PC-3 (cell line): ENCODE results near the gene UQCRC2. TPM values are rescaled to one million over a fixed set of nuclear protein-coding genes. Genes with fewer than 3 reads are reported as not detected.

Source experiments
- ATAC-seq: fragments of 200-7000 bp; cut with Tn5 transposase; 2 replicates; pipeline ENCODE4 v1.9.1; 2020; ENCODE audit warnings: mild to moderate bottlenecking, moderate library complexity
- BruUV-seq: library from RNA; stranded (reverse); fragments of 400-500 nt; replicated peaks from 2 replicates; lab custom pipeline; 2021; lab: Mats Ljungman, UMichigan
- CTCF ChIA-PET: fragments of 300-600 bp; sonication (Branson Sonifier 250); formaldehyde crosslinking; loops from one replicate; lab custom pipeline; 2022; ENCODE audit warnings: antibody characterized with exemption; lab: Charles Lee
- POLR2A ChIA-PET: fragments of 300-600 bp; sonication (Branson Sonifier 250); formaldehyde crosslinking; loops from one replicate; lab custom pipeline; 2022; ENCODE audit warnings: antibody characterized with exemption; ENCODE audit not compliant: unreplicated experiment; lab: Charles Lee
- DNase-seq: peaks from one replicate; pipeline ENCODE4 v3.0.0-alpha.2; 2015
- H2AFZ ChIP-seq: fragments of 300-600 bp; sonication (generic); 2 replicates; pipeline ENCODE4 v1.6.0; 2016; ENCODE audit warnings: antibody characterized with exemption, low read length
- H3F3A ChIP-seq: fragments of 300-600 bp; sonication (generic); one replicate; pipeline ENCODE4 v1.6.0; 2017; ENCODE audit warnings: antibody characterized with exemption, low read length, control low read depth, mild to moderate bottlenecking; ENCODE audit not compliant: unreplicated experiment
- H3K27ac ChIP-seq: fragments of 300-600 bp; sonication (generic); 2 replicates; pipeline ENCODE4 v1.5.1; 2016; ENCODE audit warnings: mild to moderate bottlenecking, low read length
- H3K27me3 ChIP-seq: fragments of 300-600 bp; sonication (generic); 2 replicates; pipeline ENCODE4 v1.6.1; 2016; ENCODE audit warnings: low read length, mixed read lengths
- H3K36me3 ChIP-seq: fragments of 300-600 bp; sonication (generic); 2 replicates; pipeline ENCODE4 v1.6.1; 2016; ENCODE audit warnings: low read depth, mixed run types, low read length, mixed read lengths
- H3K4me1 ChIP-seq: fragments of 300-600 bp; sonication (generic); 2 replicates; pipeline ENCODE4 v1.5.1; 2016; ENCODE audit warnings: low read length; ENCODE audit not compliant: insufficient read depth
- H3K4me2 ChIP-seq: fragments of 300-600 bp; sonication (generic); 2 replicates; pipeline ENCODE4 v1.6.0; 2016; ENCODE audit warnings: low read length
- H3K4me3 ChIP-seq: fragments of 300-600 bp; sonication (generic); 2 replicates; pipeline ENCODE4 v1.5.1; 2016; ENCODE audit warnings: mild to moderate bottlenecking, low read length, mixed read lengths
- H3K79me2 ChIP-seq: fragments of 300-600 bp; sonication (generic); 2 replicates; pipeline ENCODE4 v1.6.1; 2017; ENCODE audit warnings: low read length, mixed read lengths
- H3K9ac ChIP-seq: fragments of 300-600 bp; sonication (generic); 2 replicates; pipeline ENCODE4 v1.6.0; 2016; ENCODE audit warnings: mild to moderate bottlenecking, low read length
- H3K9me2 ChIP-seq: fragments of 300-600 bp; sonication (generic); replicated peaks from 2 replicates; pipeline ENCODE4 v1.6.1; 2016; ENCODE audit warnings: mixed run types, low read length, mixed read lengths
- H3K9me3 ChIP-seq: fragments of 300-600 bp; sonication (generic); 2 replicates; pipeline ENCODE4 v1.6.1; 2016; ENCODE audit warnings: low read length, mixed read lengths
- H4K20me1 ChIP-seq: fragments of 300-600 bp; sonication (generic); 2 replicates; pipeline ENCODE4 v1.6.1; 2016; ENCODE audit warnings: low read length, mixed read lengths
- EZH2 ChIP-seq: fragments of 300-600 bp; sonication (generic); IDR thresholded peaks from one replicate; pipeline ENCODE4 v1.6.1; 2017; ENCODE audit warnings: antibody characterized with exemption, mild to moderate bottlenecking, low read length; ENCODE audit not compliant: unreplicated experiment
- EZH2phosphoT487 ChIP-seq: fragments of 300-600 bp; sonication (generic); IDR thresholded peaks from 2 replicates; pipeline ENCODE4 v1.6.1; 2018; ENCODE audit warnings: mild to moderate bottlenecking, antibody characterized with exemption, low read length, borderline replicate concordance
- intact Hi-C: fragments of 100-400 bp; cut with micrococcal nuclease; formaldehyde crosslinking; loops from 2 replicates; pipeline ENCODE4 v1.9.0; 2023
- total RNA-seq: library from RNA; depleted of rRNA; stranded (reverse); fragments of >200 nt; gene quantifications from 2 replicates; pipeline ENCODE4 v1.2.3, GENCODE V29; 2014
- TF ChIP-seq, protein P1 (sequence below): fragments of 300-600 bp; sonication (generic); conservative IDR thresholded peaks from 2 replicates; pipeline ENCODE4 v1.5.1; 2017; ENCODE audit warnings: antibody characterized with exemption, low read depth, mild to moderate bottlenecking, low read length

The UQCRC2 gene
- total RNA-seq, 1 experiment from 2014 or later, result 116 TPM

- H3K27me3 ChIP-seq, result no peaks in the 10 kb centered on the region
- no peak for ATAC-seq
- H3K79me2 ChIP-seq, result peaks cover 97% of the 10 kb centered on the region
- TF ChIP-seq EZH2, result no peak
- TF ChIP-seq EZH2phosphoT487, result no peak
- TF ChIP-seq, protein P1, sequence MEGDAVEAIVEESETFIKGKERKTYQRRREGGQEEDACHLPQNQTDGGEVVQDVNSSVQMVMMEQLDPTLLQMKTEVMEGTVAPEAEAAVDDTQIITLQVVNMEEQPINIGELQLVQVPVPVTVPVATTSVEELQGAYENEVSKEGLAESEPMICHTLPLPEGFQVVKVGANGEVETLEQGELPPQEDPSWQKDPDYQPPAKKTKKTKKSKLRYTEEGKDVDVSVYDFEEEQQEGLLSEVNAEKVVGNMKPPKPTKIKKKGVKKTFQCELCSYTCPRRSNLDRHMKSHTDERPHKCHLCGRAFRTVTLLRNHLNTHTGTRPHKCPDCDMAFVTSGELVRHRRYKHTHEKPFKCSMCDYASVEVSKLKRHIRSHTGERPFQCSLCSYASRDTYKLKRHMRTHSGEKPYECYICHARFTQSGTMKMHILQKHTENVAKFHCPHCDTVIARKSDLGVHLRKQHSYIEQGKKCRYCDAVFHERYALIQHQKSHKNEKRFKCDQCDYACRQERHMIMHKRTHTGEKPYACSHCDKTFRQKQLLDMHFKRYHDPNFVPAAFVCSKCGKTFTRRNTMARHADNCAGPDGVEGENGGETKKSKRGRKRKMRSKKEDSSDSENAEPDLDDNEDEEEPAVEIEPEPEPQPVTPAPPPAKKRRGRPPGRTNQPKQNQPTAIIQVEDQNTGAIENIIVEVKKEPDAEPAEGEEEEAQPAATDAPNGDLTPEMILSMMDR, result no peak
- POLR2A ChIA-PET, result interaction anchor here (1.0 kb wide), 1 partner anchor 19 kb away, joined by 6 read pairs; no protein-coding TSS in a partner anchor
- H3K9me2 ChIP-seq, result no peaks in the 10 kb centered on the region
- no peak for DNase-seq
- peaks cover 59% of the 10 kb centered on the region for H3K4me1 ChIP-seq
- intact Hi-C loops, result no loop called here
- H3K9me3 ChIP-seq, result no peaks in the 10 kb centered on the region
- no peaks in the 10 kb centered on the region; the same call in 1 of the 2 replicates for H3K36me3 ChIP-seq
- no peak overlapping the region for H3K9ac ChIP-seq
- H4K20me1 ChIP-seq, result peaks cover 14% of the 10 kb centered on the region; the same call in 1 of the 2 replicates
- BruUV-seq, result no TSS peak
- no peak overlapping the region for H2AFZ ChIP-seq
- CTCF ChIA-PET, result interaction anchor here (0.6 kb wide), 1 partner anchor 33 kb away, joined by 4 read pairs; no protein-coding TSS in a partner anchor
- H3K4me2 ChIP-seq, result peak overlapping the region; percentile 35; the same call in 1 of the 2 replicates
- H3F3A ChIP-seq, result no peaks in the 10 kb centered on the region
- H3K4me3 ChIP-seq, result peak overlapping the region; percentile 27; the same call in 1 of the 2 replicates
- no peak overlapping the region for H3K27ac ChIP-seq
Observed at GRCh38 chr16:22012241-22012640, 59.1 kb downstream of the UQCRC2 start.

- Histone ChIP-seq H3K9me3 (no peaks in the 10 kb centered on the region), H4K20me1 (peaks cover 14% of the 10 kb centered on the region; the same call in 1 of the 2 replicates), H3K4me2 (0 out of 2 replicates have a peak overlapping the region, but pooled peaks have one; percentile 11), H3K9ac (no peak overlapping the region), H3K4me3 (no peak overlapping the region), H3K9me2 (no peaks in the 10 kb centered on the region), H3F3A (no peaks in the 10 kb centered on the region), H3K27ac (no peak overlapping the region), H3K27me3 (no peaks in the 10 kb centered on the region), H3K79me2 (peaks cover 100% of the 10 kb centered on the region), H3K36me3 (no peaks in the 10 kb centered on the region; the same call in 1 of the 2 replicates), H3K4me1 (peaks cover 71% of the 10 kb centered on the region), H2AFZ (no peak overlapping the region)
- intact Hi-C loops, result no loop called here
- no peak for TF ChIP-seq EZH2phosphoT487
- no peak for TF ChIP-seq EZH2
- POLR2A ChIA-PET, result no interaction called here
- DNase-seq, result no peak
- no peak for ATAC-seq
- BruUV-seq, result no TSS peak
- CTCF ChIA-PET, result no interaction called here
Observed at GRCh38 chr16:22013486-22013885, 60.3 kb downstream of the UQCRC2 start.

DNA sequence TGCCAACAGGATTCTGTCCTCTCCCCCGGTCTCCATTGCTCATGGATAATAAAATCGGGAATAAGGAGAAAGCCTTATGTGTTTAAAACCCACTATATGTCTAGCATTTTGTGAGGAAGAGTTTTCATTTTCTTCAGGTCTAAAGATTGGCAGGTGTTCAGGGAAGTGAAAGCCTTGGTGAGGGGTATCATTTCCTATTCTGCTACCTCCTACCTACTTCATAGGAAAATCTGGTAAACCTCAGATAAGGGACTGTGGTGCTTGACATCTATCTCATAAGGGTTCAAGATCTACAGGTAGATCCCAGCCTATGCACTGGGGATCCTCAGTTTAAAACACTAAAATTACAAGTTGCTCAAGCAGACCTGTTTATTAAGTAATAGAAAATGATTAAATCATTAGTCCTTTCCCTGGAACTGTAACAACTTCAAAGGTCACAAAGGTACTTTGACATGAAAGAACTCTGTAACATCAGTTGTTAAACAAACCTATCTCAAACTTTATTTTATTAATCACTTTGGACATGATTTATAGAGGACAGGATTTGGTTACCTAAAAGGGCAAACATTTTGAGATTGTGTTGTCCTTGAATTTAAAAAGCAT, 61.2 kb downstream of the UQCRC2 start:
- peaks cover 80% of the 10 kb centered on the region for H3K4me1 ChIP-seq
- H3K79me2 ChIP-seq, result peaks cover 100% of the 10 kb centered on the region
- H3K4me2 ChIP-seq, result peak overlapping the region; percentile 11; the same call in 1 of the 2 replicates
- H3K9me3 ChIP-seq, result no peaks in the 10 kb centered on the region
- ChIA-PET CTCF (no interaction called here), POLR2A (interaction anchor here (0.6 kb wide), 1 partner anchor 63 kb away, joined by 5 read pairs; no protein-coding TSS in a partner anchor)
- H3K27ac ChIP-seq, result no peak overlapping the region
- DNase-seq, result no peak
- no peak overlapping the region for H3K4me3 ChIP-seq
- no peaks in the 10 kb centered on the region for H3K9me2 ChIP-seq
- H3K36me3 ChIP-seq, result no peaks in the 10 kb centered on the region; the same call in 1 of the 2 replicates
- TF ChIP-seq EZH2phosphoT487 (no peak), EZH2 (no peak)
- ATAC-seq, result no peak
- H3K9ac ChIP-seq, result no peak overlapping the region
- no peaks in the 10 kb centered on the region for H3F3A ChIP-seq
- H2AFZ ChIP-seq, result no peak overlapping the region
- BruUV-seq, result no TSS peak
- peaks cover 14% of the 10 kb centered on the region; the same call in 1 of the 2 replicates for H4K20me1 ChIP-seq
- H3K27me3 ChIP-seq, result no peaks in the 10 kb centered on the region
- intact Hi-C loops, result no loop called here
